HepG2 (cell line): ENCODE measurements around the gene C2orf92. TPM values are rescaled to one million over a fixed set of nuclear protein-coding genes. Genes with fewer than 3 reads are reported as not detected.

Experiments
- AHR ChIP-seq: IDR thresholded peaks from 2 replicates; pipeline ENCODE4 v1.6.1; 2018; ENCODE audit warnings: missing genetic modification reagents, missing compliant biosample characterization
- BCL6 ChIP-seq: IDR thresholded peaks from 2 replicates; pipeline ENCODE4 v1.6.1; 2016; ENCODE audit warnings: missing genetic modification reagents, missing compliant biosample characterization
- BORCS8-MEF2B ChIP-seq: sonication (generic); formaldehyde crosslinking; IDR thresholded peaks from 2 replicates; pipeline ENCODE4 v1.8.0; 2022; ENCODE audit warnings: mild to moderate bottlenecking, missing genetic modification reagents
- GPBP1L1 ChIP-seq: sonication (generic); formaldehyde crosslinking; IDR thresholded peaks from 2 replicates; pipeline ENCODE4 v1.5.0; 2020; ENCODE audit warnings: mild to moderate bottlenecking, missing genetic modification reagents
- HMGA1 ChIP-seq: sonication (generic); formaldehyde crosslinking; conservative IDR thresholded peaks from 2 replicates; pipeline ENCODE4 v1.4.0; 2020; ENCODE audit warnings: missing genetic modification reagents
- MED8 ChIP-seq: sonication (generic); formaldehyde crosslinking; IDR thresholded peaks from 2 replicates; pipeline ENCODE4 v1.8.1; 2023; ENCODE audit warnings: mild to moderate bottlenecking, missing genetic modification reagents; ENCODE audit not compliant: insufficient replicate concordance
- SALL2 ChIP-seq: sonication (generic); formaldehyde crosslinking; IDR thresholded peaks from 2 replicates; pipeline ENCODE4 v1.8.1; 2023; ENCODE audit warnings: mild to moderate bottlenecking, missing genetic modification reagents, inconsistent platforms
- SMAD1 ChIP-seq: sonication (generic); formaldehyde crosslinking; IDR thresholded peaks from 2 replicates; pipeline ENCODE4 v1.4.0; 2020; ENCODE audit warnings: missing genetic modification reagents, low read depth, mild to moderate bottlenecking, borderline replicate concordance
- TARDBP ChIP-seq: sonication (generic); formaldehyde crosslinking; IDR thresholded peaks from 2 replicates; pipeline ENCODE4 v1.8.0; 2022; ENCODE audit warnings: mild to moderate bottlenecking, missing genetic modification reagents
- ZBTB49 ChIP-seq: sonication (generic); formaldehyde crosslinking; IDR thresholded peaks from 2 replicates; pipeline ENCODE4 v1.4.0; 2020; ENCODE audit warnings: missing genetic modification reagents, borderline replicate concordance
- ZNF10 ChIP-seq: sonication (generic); formaldehyde crosslinking; IDR thresholded peaks from 2 replicates; pipeline ENCODE4 v1.4.0; 2020; ENCODE audit warnings: mild to moderate bottlenecking, low read depth, missing genetic modification reagents, borderline replicate concordance
- ZSCAN12 ChIP-seq: sonication (generic); formaldehyde crosslinking; IDR thresholded peaks from 2 replicates; pipeline ENCODE4 v1.9.0; 2021; ENCODE audit warnings: mild to moderate bottlenecking, missing genetic modification reagents
- polyA plus RNA-seq, 8 experiments: library from polyadenylated mRNA; depleted of rRNA in 3 of 8; stranded (reverse) in 7 of 8; unstranded in 1 of 8; fragments of >200 nt; fragmentation: Illumina TruSeq in 4 of 8; extraction: Trizol in 4 of 8; gene quantifications; 2 replicates each; pipeline versions ENCODE4 v1.2.1 to v1.2.3, GENCODE V29; 2011 to 2016; ENCODE audit warnings: low read depth in 4 of 8, missing spikeins in 1 of 8, mixed read lengths in 1 of 8; ENCODE audit not compliant: insufficient read depth in 1 of 8
- total RNA-seq, 5 experiments: library from RNA; depleted of rRNA; stranded (reverse); fragments of >200 nt; fragmentation: Illumina TruSeq; extraction: Trizol; gene quantifications; 2 replicates each; pipeline ENCODE4 v1.2.3, GENCODE V29; 2016; ENCODE audit warnings: low read depth in 1 of 5
- TF ChIP-seq, protein P1 (sequence below): sonication (generic); formaldehyde crosslinking; IDR thresholded peaks from 2 replicates; pipeline ENCODE4; 2020; ENCODE audit warnings: missing genetic modification reagents, mild to moderate bottlenecking, borderline replicate concordance
- TF ChIP-seq, protein P2 (sequence below): IDR thresholded peaks from 2 replicates; pipeline ENCODE4 v1.6.1; 2016; ENCODE audit warnings: missing genetic modification reagents, missing compliant biosample characterization
- TF ChIP-seq, protein P3 (sequence below): sonication (generic); formaldehyde crosslinking; conservative IDR thresholded peaks from 2 replicates; pipeline ENCODE4 v1.5.0; 2020; ENCODE audit warnings: missing genetic modification reagents
- TF ChIP-seq, protein P4 (sequence below): sonication (generic); formaldehyde crosslinking; IDR thresholded peaks from 2 replicates; pipeline ENCODE4 v1.4.0; 2020; ENCODE audit warnings: missing genetic modification reagents, mild to moderate bottlenecking, borderline replicate concordance

The C2orf92 gene
- total and polyA plus RNA-seq, 2 of the 13 experiments (the other 11 are each of a cell fraction or from before 2014, with no cell fraction given): 4.9 to 5.0 TPM

GRCh38 chr2:97662895-97663625 lies 6.5 kb upstream of the C2orf92 start (continued):
- TF ChIP-seq GPBP1L1 (CRISPR knock-in tag) (no peak), MED8 (no peak), BCL6 (CRISPR knock-in tag) (no peak), ZNF10 (no peak), SMAD1 (no peak), HMGA1 (CRISPR knock-in tag) (no peak), BORCS8-MEF2B (peak; percentile 61), TARDBP (CRISPR knock-in tag) (peak; percentile 17; the same call in 1 of the 2 replicates), AHR (CRISPR knock-in tag) (peak; percentile 27; the same call in 1 of the 2 replicates), SALL2 (CRISPR knock-in tag) (0 out of 2 replicates have a peak, but pooled peaks have one; percentile 29), ZSCAN12 (CRISPR knock-in tag) (no peak), ZBTB49 (no peak)
- TF ChIP-seq, protein P1, sequence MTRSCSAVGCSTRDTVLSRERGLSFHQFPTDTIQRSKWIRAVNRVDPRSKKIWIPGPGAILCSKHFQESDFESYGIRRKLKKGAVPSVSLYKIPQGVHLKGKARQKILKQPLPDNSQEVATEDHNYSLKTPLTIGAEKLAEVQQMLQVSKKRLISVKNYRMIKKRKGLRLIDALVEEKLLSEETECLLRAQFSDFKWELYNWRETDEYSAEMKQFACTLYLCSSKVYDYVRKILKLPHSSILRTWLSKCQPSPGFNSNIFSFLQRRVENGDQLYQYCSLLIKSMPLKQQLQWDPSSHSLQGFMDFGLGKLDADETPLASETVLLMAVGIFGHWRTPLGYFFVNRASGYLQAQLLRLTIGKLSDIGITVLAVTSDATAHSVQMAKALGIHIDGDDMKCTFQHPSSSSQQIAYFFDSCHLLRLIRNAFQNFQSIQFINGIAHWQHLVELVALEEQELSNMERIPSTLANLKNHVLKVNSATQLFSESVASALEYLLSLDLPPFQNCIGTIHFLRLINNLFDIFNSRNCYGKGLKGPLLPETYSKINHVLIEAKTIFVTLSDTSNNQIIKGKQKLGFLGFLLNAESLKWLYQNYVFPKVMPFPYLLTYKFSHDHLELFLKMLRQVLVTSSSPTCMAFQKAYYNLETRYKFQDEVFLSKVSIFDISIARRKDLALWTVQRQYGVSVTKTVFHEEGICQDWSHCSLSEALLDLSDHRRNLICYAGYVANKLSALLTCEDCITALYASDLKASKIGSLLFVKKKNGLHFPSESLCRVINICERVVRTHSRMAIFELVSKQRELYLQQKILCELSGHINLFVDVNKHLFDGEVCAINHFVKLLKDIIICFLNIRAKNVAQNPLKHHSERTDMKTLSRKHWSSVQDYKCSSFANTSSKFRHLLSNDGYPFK: no peak; the same call in 1 of the 2 replicates
- TF ChIP-seq, protein P2, sequence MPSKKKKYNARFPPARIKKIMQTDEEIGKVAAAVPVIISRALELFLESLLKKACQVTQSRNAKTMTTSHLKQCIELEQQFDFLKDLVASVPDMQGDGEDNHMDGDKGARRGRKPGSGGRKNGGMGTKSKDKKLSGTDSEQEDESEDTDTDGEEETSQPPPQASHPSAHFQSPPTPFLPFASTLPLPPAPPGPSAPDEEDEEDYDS (CRISPR knock-in tag): no peak; the same call in 1 of the 2 replicates
- TF ChIP-seq, protein P3, sequence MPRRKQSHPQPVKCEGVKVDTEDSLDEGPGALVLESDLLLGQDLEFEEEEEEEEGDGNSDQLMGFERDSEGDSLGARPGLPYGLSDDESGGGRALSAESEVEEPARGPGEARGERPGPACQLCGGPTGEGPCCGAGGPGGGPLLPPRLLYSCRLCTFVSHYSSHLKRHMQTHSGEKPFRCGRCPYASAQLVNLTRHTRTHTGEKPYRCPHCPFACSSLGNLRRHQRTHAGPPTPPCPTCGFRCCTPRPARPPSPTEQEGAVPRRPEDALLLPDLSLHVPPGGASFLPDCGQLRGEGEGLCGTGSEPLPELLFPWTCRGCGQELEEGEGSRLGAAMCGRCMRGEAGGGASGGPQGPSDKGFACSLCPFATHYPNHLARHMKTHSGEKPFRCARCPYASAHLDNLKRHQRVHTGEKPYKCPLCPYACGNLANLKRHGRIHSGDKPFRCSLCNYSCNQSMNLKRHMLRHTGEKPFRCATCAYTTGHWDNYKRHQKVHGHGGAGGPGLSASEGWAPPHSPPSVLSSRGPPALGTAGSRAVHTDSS (CRISPR knock-in tag): no peak
- TF ChIP-seq, protein P4, sequence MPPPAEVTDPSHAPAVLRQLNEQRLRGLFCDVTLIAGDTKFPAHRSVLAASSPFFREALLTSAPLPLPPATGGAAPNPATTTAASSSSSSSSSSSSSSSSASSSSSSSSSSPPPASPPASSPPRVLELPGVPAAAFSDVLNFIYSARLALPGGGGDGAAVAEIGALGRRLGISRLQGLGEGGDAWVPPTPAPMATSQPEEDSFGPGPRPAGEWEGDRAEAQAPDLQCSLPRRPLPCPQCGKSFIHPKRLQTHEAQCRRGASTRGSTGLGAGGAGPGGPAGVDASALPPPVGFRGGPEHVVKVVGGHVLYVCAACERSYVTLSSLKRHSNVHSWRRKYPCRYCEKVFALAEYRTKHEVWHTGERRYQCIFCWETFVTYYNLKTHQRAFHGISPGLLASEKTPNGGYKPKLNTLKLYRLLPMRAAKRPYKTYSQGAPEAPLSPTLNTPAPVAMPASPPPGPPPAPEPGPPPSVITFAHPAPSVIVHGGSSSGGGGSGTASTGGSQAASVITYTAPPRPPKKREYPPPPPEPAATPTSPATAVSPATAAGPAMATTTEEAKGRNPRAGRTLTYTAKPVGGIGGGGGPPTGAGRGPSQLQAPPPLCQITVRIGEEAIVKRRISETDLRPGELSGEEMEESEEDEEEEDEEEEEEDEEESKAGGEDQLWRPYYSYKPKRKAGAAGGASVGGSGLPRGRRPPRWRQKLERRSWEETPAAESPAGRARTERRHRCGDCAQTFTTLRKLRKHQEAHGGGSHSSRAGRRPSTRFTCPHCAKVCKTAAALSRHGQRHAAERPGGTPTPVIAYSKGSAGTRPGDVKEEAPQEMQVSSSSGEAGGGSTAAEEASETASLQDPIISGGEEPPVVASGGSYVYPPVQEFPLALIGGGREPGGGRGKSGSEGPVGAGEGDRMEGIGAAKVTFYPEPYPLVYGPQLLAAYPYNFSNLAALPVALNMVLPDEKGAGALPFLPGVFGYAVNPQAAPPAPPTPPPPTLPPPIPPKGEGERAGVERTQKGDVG: no peak
